ENCODE measurements around the gene SNN. TPM values are rescaled to one million over a fixed set of nuclear protein-coding genes. Genes with fewer than 3 reads are reported as not detected.

The SNN gene
- total and polyA plus RNA-seq, 2 of the 4 experiments (the other 2 are of a cell fraction) = 10.0 to 13.0 TPM

GRCh38 chr16:11674818-11675560, 6.7 kb downstream of the SNN start (continued):
- no peak for TF ChIP-seq NFE2L2 (IDR thresholded peaks at IDR 0.05; ENCODE audit: low read depth, low read length)

GRCh38 chr16:11675561-11676511, 7.6 kb downstream of the SNN start:
- TF ChIP-seq FOS (IDR thresholded peaks at IDR 0.05; ENCODE audit: low read depth, low read length) = no peak
- no peak for TF ChIP-seq NFE2L2 (IDR thresholded peaks at IDR 0.05; ENCODE audit: low read depth, low read length)
- TF ChIP-seq CHD1 (IDR thresholded peaks at IDR 0.05; ENCODE audit: low read depth, low read length) = no peak
- no peak for TF ChIP-seq ELK1 (IDR thresholded peaks at IDR 0.05; ENCODE audit: borderline replicate concordance, low read depth, low read length)
- BruUV-seq (replicated peaks) = no TSS peak
- ATAC-seq (ENCODE audit: low read depth) (no peak), DNase-seq (peak; percentile 15)
- in situ Hi-C loops (cut with MboI; ENCODE audit: low sequenced_read_pairs) = no loop called here
- Histone ChIP-seq H3K4me3 (ENCODE audit: insufficient read depth, low read depth, low read length) (no peak overlapping the region), H3K23ac (ENCODE audit: low read depth, low read length) (no peak overlapping the region), H3K36me3 (ENCODE audit: control insufficient read depth, insufficient read depth, low read length) (peaks cover 49% of the 10 kb centered on the region), H3K18ac (ENCODE audit: low read depth, low read length) (no peak overlapping the region), H3K4ac (ENCODE audit: low read depth, low read length) (no peak overlapping the region), H2BK20ac (ENCODE audit: low read depth, low read length) (no peak overlapping the region), H3K27me3 (ENCODE audit: control insufficient read depth, insufficient read depth, low read length) (no peaks in the 10 kb centered on the region), H3K14ac (replicated peaks; ENCODE audit: low read depth, low read length) (no peak overlapping the region), H2BK120ac (ENCODE audit: low read depth, low read length) (no peak overlapping the region), H2BK5ac (ENCODE audit: low read depth, low read length, poor library complexity, severe bottlenecking) (no peak overlapping the region), H2BK15ac (ENCODE audit: low read depth, low read length) (no peak overlapping the region), H3K27ac (ENCODE audit: insufficient read depth, low read length) (no peak overlapping the region), H3K4me2 (ENCODE audit: low read depth, low read length) (no peak overlapping the region), H3K56ac (ENCODE audit: extremely low read depth, insufficient read depth, low read length) (no peak overlapping the region), H3K9me3 (ENCODE audit: control insufficient read depth, insufficient read depth, low read length) (no peaks in the 10 kb centered on the region), H4K5ac (ENCODE audit: low read depth, low read length) (no peak overlapping the region), H4K8ac (ENCODE audit: low read depth in 2 of 2, low read length in 2 of 2) (no peak overlapping the region), H4K20me1 (ENCODE audit: insufficient read depth, low read length) (peaks cover 93% of the 10 kb centered on the region), H2AK9ac (replicated peaks; ENCODE audit: low read depth, low read length, poor library complexity) (peak overlapping the region; percentile 19), H2AK5ac (ENCODE audit: low read depth, low read length) (no peak overlapping the region), H3K9ac (ENCODE audit: low read depth, low read length) (no peak overlapping the region), H3K9me1 (ENCODE audit: insufficient read depth, low read length) (peaks cover 29% of the 10 kb centered on the region; the same call in 1 of the 2 replicates), H4K91ac (ENCODE audit: insufficient read depth, low read depth, low read length) (no peak overlapping the region), H2AFZ (replicated peaks; ENCODE audit: low read length, poor library complexity) (peak overlapping the region; percentile 24), H3K4me1 (ENCODE audit: control insufficient read depth, insufficient read depth, low read length) (peaks cover 19% of the 10 kb centered on the region), H3K79me1 (ENCODE audit: low read depth in 1 of 2, low read length in 2 of 2) (peaks cover 24 to 90% of the 10 kb centered on the region in 2 experiments)
- dilution Hi-C loops (cut with HindIII; ENCODE audit: low sequenced_read_pairs, unreplicated experiment) = no loop called here
- intact Hi-C loops (cut with micrococcal nuclease) = no loop called here
- ChIA-PET CTCF (interaction anchor here (0.9 kb wide), 1 partner anchor 47 kb away, joined by 4 read pairs; no protein-coding TSS in a partner anchor), POLR2A (ENCODE audit: unreplicated experiment) (no interaction called here)
- 98% methylated on average over 29 of the region's 42 CpGs; no CpG with 5 or more reads in 1 of the 2 experiments for WGBS, 2 experiments (ENCODE audit: extremely low coverage in 2 of 2, insufficient read length in 1 of 2)
